Endothelial cell of umbilical vein (primary cell): ENCODE measurements around the gene UMPS. TPM values are rescaled to one million over a fixed set of nuclear protein-coding genes. Genes with fewer than 3 reads are reported as not detected.

Source experiments
- BruUV-seq: library from RNA; stranded (reverse); fragments of 400-500 nt; replicated peaks from 2 replicates; lab custom pipeline; 2021; lab: Mats Ljungman, UMichigan
- CTCF ChIA-PET: fragments of 300-600, 350-600 bp; sonication (Branson Sonifier 250); formaldehyde crosslinking; loops from one replicate; lab custom pipeline; 2021; ENCODE audit warnings: antibody characterized with exemption, inconsistent platforms; lab: Charles Lee
- POLR2A ChIA-PET: fragments of 300-600, 350-600 bp; sonication (Branson Sonifier 250); formaldehyde crosslinking; loops from one replicate; lab custom pipeline; 2021; ENCODE audit warnings: antibody characterized with exemption, inconsistent platforms; lab: Charles Lee
- DNase-seq: peaks from one replicate; pipeline ENCODE4 v3.0.0-alpha.2; 2011; ENCODE audit warnings: low read depth, low spot score
- FAIRE-seq: peaks from 2 replicates; lab custom pipeline; 2011; peaks lifted over from hg19 to GRCh38; lab: Jason Lieb, UNC
- H2AFZ ChIP-seq: 2 replicates; pipeline ENCODE4 v1.6.0; 2012; ENCODE audit warnings: low read depth, low read length, control low read depth, inconsistent platforms
- H3K27ac ChIP-seq: 2 replicates; pipeline ENCODE4 v1.5.1; 2011; ENCODE audit warnings: low read depth, mild to moderate bottlenecking, control low read depth, low read length, moderate library complexity; ENCODE audit not compliant: insufficient read depth
- H3K27me3 ChIP-seq, 2 experiments: 2 replicates each; pipeline versions ENCODE4 v1.6.0 to v1.6.1; 2011; ENCODE audit warnings: low read length in 2 of 2, mixed read lengths in 1 of 2; ENCODE audit not compliant: control insufficient read depth in 2 of 2, insufficient read depth in 2 of 2
- H3K36me3 ChIP-seq, 2 experiments: 2 replicates in 1 of 2; 3 replicates in 1 of 2; pipeline ENCODE4 v1.5.1; 2011; ENCODE audit warnings: low read length in 2 of 2, mild to moderate bottlenecking in 1 of 2, moderate library complexity in 1 of 2; ENCODE audit not compliant: control insufficient read depth in 2 of 2, insufficient read depth in 2 of 2; ENCODE audit errors: extremely low read depth in 1 of 2
- H3K4me1 ChIP-seq: 3 replicates; pipeline ENCODE4 v1.5.1; 2011; ENCODE audit warnings: mild to moderate bottlenecking, low read length; ENCODE audit not compliant: control insufficient read depth, insufficient read depth; ENCODE audit errors: extremely low read depth
- H3K4me2 ChIP-seq: 2 replicates; pipeline ENCODE4 v1.6.1; 2011; ENCODE audit warnings: low read length, control low read depth, mixed read lengths; ENCODE audit not compliant: insufficient read depth
- H3K4me3 ChIP-seq, 3 experiments: fragments of 200-600 bp in 1 of 3; sonication (generic), shearing (Covaris generic) in 1 of 3; replicated peaks in 1 of 3; 2 replicates each; pipeline ENCODE4 v1.5.1; 2011 to 2016; ENCODE audit warnings: control low read depth in 3 of 3, low read length in 3 of 3, mild to moderate bottlenecking in 2 of 3, inconsistent platforms in 1 of 3, low read depth in 1 of 3, moderate library complexity in 1 of 3; ENCODE audit not compliant: insufficient read depth in 1 of 3
- H3K79me2 ChIP-seq: 2 replicates; pipeline ENCODE4 v1.6.0; 2012; ENCODE audit warnings: low read length, inconsistent platforms; ENCODE audit not compliant: control insufficient read depth, insufficient read depth
- H3K9ac ChIP-seq: replicated peaks from 2 replicates; pipeline ENCODE3; 2011; ENCODE audit warnings: low read length, control low read depth; ENCODE audit not compliant: insufficient read depth; ENCODE audit errors: extremely low read depth
- H3K9me1 ChIP-seq: replicated peaks from 3 replicates; pipeline ENCODE4 v1.6.0; 2011; ENCODE audit warnings: mild to moderate bottlenecking, low read length; ENCODE audit not compliant: control insufficient read depth, insufficient read depth; ENCODE audit errors: extremely low read depth
- H3K9me3 ChIP-seq: replicated peaks from 2 replicates; pipeline ENCODE4 v1.5.1; 2012; ENCODE audit warnings: low read length, inconsistent platforms; ENCODE audit not compliant: control insufficient read depth, insufficient read depth
- H4K20me1 ChIP-seq: replicated peaks from 2 replicates; pipeline ENCODE3; 2011; ENCODE audit warnings: mild to moderate bottlenecking, low read length; ENCODE audit not compliant: control insufficient read depth, insufficient read depth; ENCODE audit errors: extremely low read depth
- CTCF ChIP-seq, 2 donors: IDR thresholded peaks; 1 replicate in 1 of 2; 2 replicates in 1 of 2; pipeline ENCODE4 v1.5.1; 2011; ENCODE audit warnings: low read length in 2 of 2, mild to moderate bottlenecking in 2 of 2, moderate library complexity in 2 of 2, control low read depth in 1 of 2, inconsistent platforms in 1 of 2, low read depth in 1 of 2; ENCODE audit not compliant: insufficient read depth in 1 of 2; ENCODE audit errors: extremely low read depth in 1 of 2
- EZH2 ChIP-seq: IDR thresholded peaks from 2 replicates; pipeline ENCODE4 v1.6.1; 2012; ENCODE audit warnings: borderline replicate concordance, low read depth, mild to moderate bottlenecking, moderate library complexity, low read length, inconsistent platforms; ENCODE audit not compliant: severe bottlenecking
- FOS ChIP-seq: IDR thresholded peaks from 2 replicates; pipeline ENCODE4 v1.6.1; 2011; ENCODE audit warnings: mild to moderate bottlenecking, low read length, moderate library complexity, borderline replicate concordance; ENCODE audit not compliant: insufficient read depth
- GATA2 ChIP-seq: IDR thresholded peaks from 2 replicates; pipeline ENCODE4 v1.7.0; 2011; ENCODE audit warnings: low read depth, mild to moderate bottlenecking, moderate library complexity, mixed read lengths, low read length; ENCODE audit not compliant: insufficient read length, insufficient read depth
- JUN ChIP-seq: IDR thresholded peaks from 2 replicates; pipeline ENCODE4 v1.6.1; 2011; ENCODE audit warnings: borderline replicate concordance, low read depth; ENCODE audit not compliant: insufficient read length, insufficient read depth
- MAX ChIP-seq: IDR thresholded peaks from 2 replicates; pipeline ENCODE4 v1.6.1; 2011; ENCODE audit not compliant: insufficient read depth, insufficient read length
- MYC ChIP-seq: IDR thresholded peaks from one replicate; pipeline ENCODE4 v1.6.1; 2011; ENCODE audit warnings: mild to moderate bottlenecking, low read depth, low read length
- POLR2A ChIP-seq: IDR thresholded peaks from 2 replicates; pipeline ENCODE4 v1.6.1; 2012; ENCODE audit warnings: low read depth, mild to moderate bottlenecking, control low read depth, low read length
- POLR2AphosphoS5 ChIP-seq: IDR thresholded peaks from 2 replicates; pipeline ENCODE4 v1.6.1; 2012; ENCODE audit warnings: low read depth, mild to moderate bottlenecking, control low read depth, low read length, moderate library complexity; ENCODE audit not compliant: insufficient read depth
- dilution Hi-C: fragments of 300-500 bp; cut with MboI; formaldehyde crosslinking; loops from one replicate; pipeline ENCODE4 v1.15.0; 2019; ENCODE audit warnings: low sequenced_read_pairs; ENCODE audit not compliant: extremely low pct_ligation_motif_present
- intact Hi-C: fragments of 100-400 bp; cut with micrococcal nuclease; formaldehyde crosslinking; loops from one replicate; pipeline ENCODE4 v1.10.0; 2022
- polyA plus RNA-seq, 4 experiments: library from polyadenylated mRNA; depleted of rRNA in 3 of 4; stranded (reverse) in 3 of 4; unstranded in 1 of 4; fragments of >200 nt; gene quantifications; 2 replicates each; pipeline versions ENCODE4 v1.2.1 to v1.2.3, GENCODE V29; 2011 to 2012; ENCODE audit warnings: missing spikeins in 1 of 4
- total RNA-seq: library from RNA; stranded (reverse); gene quantifications from 2 replicates; pipeline ENCODE4 v1.2.3, GENCODE V29; 2021

UMPS gene
- total and polyA plus RNA-seq, 2 donors (not counting 3 experiments of a cell fraction or from before 2014, with no cell fraction given): 38.6 to 50.2 TPM

GRCh38 chr3:124784686-124785382 is 54.6 kb downstream of the UMPS start:
- Histone ChIP-seq H2AFZ (no peak overlapping the region), H3K9me3 (no peaks in the 10 kb centered on the region), H3K4me1 (peaks cover 11% of the 10 kb centered on the region), H3K79me2 (no peaks in the 10 kb centered on the region), H4K20me1 (no peaks in the 10 kb centered on the region), H3K9me1 (no peaks in the 10 kb centered on the region), H3K4me3 (no peak overlapping the region), H3K4me2 (no peak overlapping the region), H3K27me3 (no peaks in the 10 kb centered on the region), H3K27ac (no peak overlapping the region), H3K36me3 (no peaks in the 10 kb centered on the region), H3K9ac (no peak overlapping the region)
- POLR2A ChIA-PET: no interaction called here
- CTCF ChIA-PET: interaction anchor here (0.6 to 6.9 kb wide), 4 partner anchors 23 to 785 kb away, joined by 3 to 289 read pairs (median 58); no protein-coding TSS in a partner anchor
- TF ChIP-seq MAX (no peak), GATA2 (no peak), POLR2A (no peak), FOS (no peak), EZH2 (no peak), POLR2AphosphoS5 (no peak), JUN (no peak), MYC (no peak), CTCF (IDR thresholded peaks at IDR 0.05; ENCODE audit: extremely low read depth in 1 of 2, insufficient read depth in 1 of 2, low read depth in 1 of 2, low read length in 2 of 2) (no peak)
- no TSS peak for BruUV-seq
- no peak for FAIRE-seq
- dilution Hi-C loops (no loop called here), intact Hi-C loops (loop anchor here (5.0 kb wide), 1 partner anchor 52 kb away; no protein-coding TSS in a partner anchor)
- no peak for DNase-seq
